K562 (cell line): ENCODE results near the gene BLM. TPM values are rescaled to one million over a fixed set of nuclear protein-coding genes. Genes with fewer than 3 reads are reported as not detected.

Experiments
- ARID1B ChIP-seq: fragments of 450-650 bp; IDR thresholded peaks from 2 replicates; pipeline ENCODE4 v1.6.1; 2016; ENCODE audit warnings: antibody characterized with exemption, mild to moderate bottlenecking, inconsistent platforms
- ATF3 ChIP-seq, 2 experiments: fragments of 450-650 bp in 1 of 2; sonication (generic) in 1 of 2; formaldehyde crosslinking in 1 of 2; IDR thresholded peaks in 1 of 2; conservative IDR thresholded peaks in 1 of 2; 2 replicates each; pipeline versions ENCODE4 v1.6.1 to v1.8.1; 2016 to 2023; ENCODE audit warnings: mild to moderate bottlenecking in 2 of 2, moderate library complexity in 2 of 2, inconsistent platforms in 1 of 2, missing genetic modification reagents in 1 of 2
- CREB5 ChIP-seq: fragments of 250-450 bp; sonication (Bioruptor Pico); IDR thresholded peaks from 2 replicates; pipeline ENCODE4 v1.5.0; 2020; ENCODE audit warnings: mild to moderate bottlenecking
- PURB ChIP-seq: sonication (generic); formaldehyde crosslinking; IDR thresholded peaks from 2 replicates; pipeline ENCODE4 v1.9.0; 2021; ENCODE audit warnings: low read depth, mild to moderate bottlenecking, missing genetic modification reagents
- SRSF1 ChIP-seq: fragments of 200-400 bp; formaldehyde crosslinking; IDR thresholded peaks from 2 replicates; pipeline ENCODE4 v1.6.1; 2017; ENCODE audit warnings: mild to moderate bottlenecking, low read depth, low read length, moderate library complexity
- ZBTB9 ChIP-seq: fragments of 450-650 bp; formaldehyde crosslinking; IDR thresholded peaks from 2 replicates; pipeline ENCODE4 v1.4.0; 2020; ENCODE audit warnings: mild to moderate bottlenecking, moderate library complexity
- ZNF212 ChIP-seq: fragments of 450-650 bp; formaldehyde crosslinking; IDR thresholded peaks from 2 replicates; pipeline ENCODE4 v1.4.0; 2020; ENCODE audit warnings: mild to moderate bottlenecking
- polyA plus RNA-seq, 8 experiments: library from polyadenylated mRNA; depleted of rRNA in 4 of 8; stranded (reverse) in 5 of 8; unstranded in 3 of 8; fragments of >200 nt; fragmentation: Nextera tagmentation in 2 of 8; fragmentation: Illumina TruSeq in 1 of 8; extraction: Ambion mirVana in 2 of 8; extraction: Trizol in 1 of 8; gene quantifications; 2 replicates each; pipeline versions ENCODE4 v1.2.1 to v1.2.3, GENCODE V29; 2011 to 2014; ENCODE audit warnings: inconsistent platforms in 1 of 8, missing spikeins in 1 of 8
- total RNA-seq, 7 experiments: library from RNA; depleted of rRNA in 6 of 7; stranded (reverse); fragments of >200 nt in 6 of 7; fragmentation: Illumina TruSeq in 2 of 7; extraction: Trizol in 2 of 7; gene quantifications; 2 replicates each; pipeline versions ENCODE4 v1.2.1 to v1.2.3, GENCODE V29; 2011 to 2021; ENCODE audit warnings: low replicate concordance in 1 of 7

The BLM gene
- total and polyA plus RNA-seq, 9 of the 15 experiments (the other 6 are each of a cell fraction or from before 2014, with no cell fraction given): 21.0 to 56.0 (median 43.9) TPM

GRCh38 chr15:90708516-90708915 lies 8.6 kb upstream of the BLM start (continued):
- TF ChIP-seq ZNF212 (no peak), ATF3 (IDR thresholded peaks at IDR 0.05) (no peak), ATF3 (CRISPR knock-in tag; conservative IDR thresholded peaks at IDR 0.05) (no peak), PURB (CRISPR knock-in tag) (no peak), ARID1B (no peak), CREB5 (CRISPR knock-in tag) (no peak), ZBTB9 (CRISPR knock-in tag) (no peak), SRSF1 (no peak)
- TF ChIP-seq, all 486 proteins: peak for 0
